ENCODE data around the gene ADGRB2.

Gene ADGRB2

DNA sequence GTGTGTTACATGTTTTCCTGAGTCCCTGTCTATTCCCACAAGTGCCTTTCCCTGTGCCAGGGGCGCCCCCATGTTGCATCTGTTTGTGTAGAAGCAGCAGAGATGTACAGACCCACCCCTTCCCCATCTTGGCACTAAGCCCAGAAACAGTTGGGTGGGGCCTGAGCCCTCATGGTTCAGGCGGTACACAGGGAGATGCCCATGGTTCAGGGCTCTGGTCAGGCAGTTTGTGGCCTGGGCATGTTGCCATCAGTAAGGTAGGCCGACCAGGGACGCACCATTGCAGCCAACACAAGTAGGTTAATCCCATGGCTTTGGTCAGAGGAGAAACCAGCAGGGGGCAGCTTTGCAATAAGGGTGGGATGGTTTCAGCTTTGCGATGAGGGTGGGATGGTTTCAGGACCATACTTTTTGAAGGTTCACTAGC, 914 bp upstream of the ADGRB2 start:
- H3K4me3 ChIP-seq (ENCODE audit: insufficient read depth, low read length, poor library complexity, severe bottlenecking): no peak overlapping the region
- no peak overlapping the region for H3K4me2 ChIP-seq (ENCODE audit: low read depth, low read length, poor library complexity, severe bottlenecking)
- no peaks in the 10 kb centered on the region for H3K27me3 ChIP-seq (ENCODE audit: low read length)

DNA sequence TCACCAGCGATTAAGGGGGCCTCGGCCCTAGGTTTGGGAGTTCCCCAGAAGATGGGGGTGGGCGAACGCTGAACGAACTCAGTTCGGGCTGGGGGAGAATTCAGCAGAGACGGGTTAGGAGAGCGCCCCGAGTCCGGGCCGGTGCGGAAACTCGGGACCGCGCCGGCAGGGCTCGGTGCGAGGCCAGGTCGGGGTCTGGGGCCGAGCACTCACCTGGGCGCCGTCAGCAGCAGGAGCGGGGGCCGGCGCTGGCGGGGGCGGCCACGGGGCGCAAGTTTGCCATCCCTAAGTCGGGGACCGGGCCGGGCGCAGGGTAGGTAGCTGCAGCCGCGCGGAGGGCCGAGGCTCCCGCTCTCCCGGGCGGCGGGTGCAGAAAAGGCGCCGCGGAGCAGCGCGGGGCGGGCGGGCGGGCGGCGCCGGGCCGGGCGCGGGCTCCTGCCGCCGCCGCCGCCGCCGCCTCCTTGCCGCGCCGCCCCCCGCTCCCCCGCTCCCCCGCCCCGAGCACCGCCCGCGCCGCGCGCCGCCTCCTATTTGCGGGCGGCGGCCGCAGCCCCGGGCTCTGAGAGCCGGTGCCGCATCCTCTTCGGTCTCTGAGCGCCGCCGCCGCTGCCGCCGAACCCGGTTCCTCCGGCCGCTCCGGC, 349 bp downstream of the ADGRB2 start:
- Histone ChIP-seq H3F3A (ENCODE audit: insufficient read depth) (peaks cover 7% of the 10 kb centered on the region), H2AFZ (ENCODE audit: low read depth, low read length, severe bottlenecking) (peak overlapping the region; percentile 24), H3K9me2 (replicated peaks; ENCODE audit: insufficient read depth, low read length) (no peaks in the 10 kb centered on the region), H3K9ac (ENCODE audit: low read length) (peak overlapping the region; percentile 65), H3K4me3 (ENCODE audit: insufficient read depth, low read length, poor library complexity, severe bottlenecking) (peak overlapping the region; percentile 56), H3K4me2 (ENCODE audit: low read depth, low read length, poor library complexity, severe bottlenecking) (peak overlapping the region; percentile 68), H3K27me3 (ENCODE audit: low read length) (no peaks in the 10 kb centered on the region), H3K27ac (ENCODE audit: low read depth, low read length) (peak overlapping the region; percentile 39), H4K20me1 (ENCODE audit: low read depth, low read length) (peaks cover 7% of the 10 kb centered on the region), H3K79me2 (ENCODE audit: insufficient read depth, low read length) (no peaks in the 10 kb centered on the region), H3K36me3 (ENCODE audit: low read length) (no peaks in the 10 kb centered on the region), H3K9me3 (ENCODE audit: insufficient read depth, low read length) (no peaks in the 10 kb centered on the region)
- TF ChIP-seq, protein P1, sequence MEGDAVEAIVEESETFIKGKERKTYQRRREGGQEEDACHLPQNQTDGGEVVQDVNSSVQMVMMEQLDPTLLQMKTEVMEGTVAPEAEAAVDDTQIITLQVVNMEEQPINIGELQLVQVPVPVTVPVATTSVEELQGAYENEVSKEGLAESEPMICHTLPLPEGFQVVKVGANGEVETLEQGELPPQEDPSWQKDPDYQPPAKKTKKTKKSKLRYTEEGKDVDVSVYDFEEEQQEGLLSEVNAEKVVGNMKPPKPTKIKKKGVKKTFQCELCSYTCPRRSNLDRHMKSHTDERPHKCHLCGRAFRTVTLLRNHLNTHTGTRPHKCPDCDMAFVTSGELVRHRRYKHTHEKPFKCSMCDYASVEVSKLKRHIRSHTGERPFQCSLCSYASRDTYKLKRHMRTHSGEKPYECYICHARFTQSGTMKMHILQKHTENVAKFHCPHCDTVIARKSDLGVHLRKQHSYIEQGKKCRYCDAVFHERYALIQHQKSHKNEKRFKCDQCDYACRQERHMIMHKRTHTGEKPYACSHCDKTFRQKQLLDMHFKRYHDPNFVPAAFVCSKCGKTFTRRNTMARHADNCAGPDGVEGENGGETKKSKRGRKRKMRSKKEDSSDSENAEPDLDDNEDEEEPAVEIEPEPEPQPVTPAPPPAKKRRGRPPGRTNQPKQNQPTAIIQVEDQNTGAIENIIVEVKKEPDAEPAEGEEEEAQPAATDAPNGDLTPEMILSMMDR (IDR thresholded peaks at IDR 0.05; ENCODE audit: insufficient read depth, low read length, poor library complexity, severe bottlenecking): no peak
- no peak for TF ChIP-seq EZH2phosphoT487 (conservative IDR thresholded peaks at IDR 0.05; ENCODE audit: low read length)

More for the DNA sequence above, 914 bp upstream of the ADGRB2 start:
- Histone ChIP-seq H3K79me2 (ENCODE audit: insufficient read depth, low read length) (no peaks in the 10 kb centered on the region), H4K20me1 (ENCODE audit: low read depth, low read length) (peaks cover 7% of the 10 kb centered on the region), H3K9me3 (ENCODE audit: insufficient read depth, low read length) (no peaks in the 10 kb centered on the region), H3K27ac (ENCODE audit: low read depth, low read length) (no peak overlapping the region), H3K36me3 (ENCODE audit: low read length) (no peaks in the 10 kb centered on the region), H3F3A (ENCODE audit: insufficient read depth) (peaks cover 7% of the 10 kb centered on the region), H2AFZ (ENCODE audit: low read depth, low read length, severe bottlenecking) (no peak overlapping the region), H3K9me2 (replicated peaks; ENCODE audit: insufficient read depth, low read length) (no peaks in the 10 kb centered on the region), H3K9ac (ENCODE audit: low read length) (no peak overlapping the region)
- no peak for TF ChIP-seq EZH2phosphoT487 (conservative IDR thresholded peaks at IDR 0.05; ENCODE audit: low read length)
- TF ChIP-seq, protein P1 (IDR thresholded peaks at IDR 0.05; ENCODE audit: insufficient read depth, low read length, poor library complexity, severe bottlenecking): peak; percentile 51

DNA sequence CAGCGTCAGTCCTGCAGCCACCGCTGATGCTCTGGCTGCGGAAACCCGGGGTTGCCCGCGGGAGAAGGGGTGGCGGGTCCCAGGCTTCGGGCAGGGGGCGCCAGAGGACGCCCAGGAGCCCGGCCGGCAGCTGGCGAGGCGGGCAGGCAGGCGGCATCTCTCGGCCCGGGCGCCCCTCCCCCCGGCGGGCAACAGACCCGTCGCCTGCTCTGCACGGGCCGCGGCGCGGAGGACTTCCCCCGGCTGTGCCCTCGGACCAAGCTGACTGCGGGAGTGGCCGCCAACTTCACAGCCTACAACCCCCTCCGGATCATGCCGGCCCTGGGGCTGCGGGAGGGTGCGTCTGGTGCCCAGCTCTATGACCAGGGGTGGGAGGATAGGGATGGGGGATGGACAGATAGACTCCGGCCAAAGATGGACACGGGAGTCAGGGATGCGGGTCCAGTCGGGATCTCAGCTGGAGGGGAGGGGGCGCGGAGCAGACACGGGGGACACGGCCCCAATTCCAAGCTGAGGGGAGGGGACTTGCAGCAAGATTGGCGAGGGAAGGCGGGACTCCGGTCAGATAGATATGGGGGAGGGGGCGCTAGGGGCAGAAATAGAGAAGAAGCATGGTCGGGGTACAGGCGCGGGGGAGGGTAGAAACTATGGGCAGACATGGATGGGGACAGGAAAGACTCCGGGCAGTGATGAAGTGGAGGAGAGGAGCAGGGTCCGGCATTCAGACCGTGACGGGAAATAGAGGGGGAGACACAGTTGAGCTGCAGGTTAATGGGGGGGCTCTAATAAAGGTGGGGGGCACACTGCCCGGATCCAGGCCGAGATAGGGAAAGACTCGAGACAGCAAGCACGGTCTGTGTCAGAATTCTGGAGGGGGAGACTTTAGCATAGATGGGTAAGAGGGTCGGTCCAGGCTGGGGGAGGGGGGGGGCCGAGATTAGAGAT, 1.1 kb downstream of the ADGRB2 start:
- H3K9ac ChIP-seq (ENCODE audit: low read length): peak overlapping the region; percentile 65
- peaks cover 7% of the 10 kb centered on the region for H4K20me1 ChIP-seq (ENCODE audit: low read depth, low read length)
- no peaks in the 10 kb centered on the region for H3K36me3 ChIP-seq (ENCODE audit: low read length)
- no peak for TF ChIP-seq EZH2phosphoT487 (conservative IDR thresholded peaks at IDR 0.05; ENCODE audit: low read length)
- TF ChIP-seq, protein P1 (IDR thresholded peaks at IDR 0.05; ENCODE audit: insufficient read depth, low read length, poor library complexity, severe bottlenecking): peak; percentile 69
- H3K9me3 ChIP-seq (ENCODE audit: insufficient read depth, low read length): no peaks in the 10 kb centered on the region
- no peaks in the 10 kb centered on the region for H3K27me3 ChIP-seq (ENCODE audit: low read length)
- peak overlapping the region; percentile 56 for H3K4me3 ChIP-seq (ENCODE audit: insufficient read depth, low read length, poor library complexity, severe bottlenecking)
- H3K27ac ChIP-seq (ENCODE audit: low read depth, low read length): peak overlapping the region; percentile 39; the same call in 1 of the 2 replicates
- H3K9me2 ChIP-seq (replicated peaks; ENCODE audit: insufficient read depth, low read length): no peaks in the 10 kb centered on the region
- peak overlapping the region; percentile 68 for H3K4me2 ChIP-seq (ENCODE audit: low read depth, low read length, poor library complexity, severe bottlenecking)
- peak overlapping the region; percentile 24 for H2AFZ ChIP-seq (ENCODE audit: low read depth, low read length, severe bottlenecking)
- no peaks in the 10 kb centered on the region for H3K79me2 ChIP-seq (ENCODE audit: insufficient read depth, low read length)
- H3F3A ChIP-seq (ENCODE audit: insufficient read depth): peaks cover 7% of the 10 kb centered on the region
